SK-N-SH (cell line): ENCODE measurements around the gene ADAMTS16.

Experiments
- CTCF ChIP-seq: fragments of 200-600 bp; sonication (generic); IDR thresholded peaks from 2 replicates; pipeline ENCODE4 v1.6.1; 2017; ENCODE audit warnings: antibody characterized with exemption, mild to moderate bottlenecking, moderate library complexity
- POLR2AphosphoS5 ChIP-seq: IDR thresholded peaks from 2 replicates; pipeline ENCODE4 v1.6.1; 2012; ENCODE audit warnings: low read depth, low read length
- YY1 ChIP-seq: IDR thresholded peaks from 2 replicates; pipeline ENCODE4 v1.4.0; 2012; ENCODE audit warnings: low read depth, mild to moderate bottlenecking
- TF ChIP-seq, protein P1 (sequence below): IDR thresholded peaks from 2 replicates; pipeline ENCODE4 v1.4.0; 2012; ENCODE audit warnings: low read depth
- TF ChIP-seq, protein P2 (sequence below): IDR thresholded peaks from 2 replicates; pipeline ENCODE4 v1.6.1; 2012; ENCODE audit warnings: mild to moderate bottlenecking, low read depth, low read length, moderate library complexity

DNA sequence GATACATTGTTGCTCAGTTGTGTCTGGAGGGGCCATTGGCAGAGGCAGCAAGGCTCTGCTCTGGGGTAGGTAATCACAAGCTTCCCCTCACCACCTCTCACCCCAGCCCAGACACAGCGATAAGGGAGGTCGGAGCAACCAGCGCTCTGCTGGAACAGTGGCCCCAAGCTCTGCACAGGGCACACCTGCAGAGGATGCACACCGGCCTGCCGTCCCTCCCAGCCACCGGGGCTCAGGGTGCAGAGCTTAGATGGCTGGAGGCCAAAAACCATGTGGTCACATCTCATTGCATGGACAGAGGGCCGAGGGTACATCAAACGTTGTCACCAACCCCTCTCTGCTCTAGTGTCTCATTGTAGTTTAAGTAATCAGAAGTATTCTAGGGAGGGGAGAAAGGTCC is 187.0 kb downstream of the ADAMTS16 start:
- TF ChIP-seq CTCF, result no peak
- TF ChIP-seq, protein P1, sequence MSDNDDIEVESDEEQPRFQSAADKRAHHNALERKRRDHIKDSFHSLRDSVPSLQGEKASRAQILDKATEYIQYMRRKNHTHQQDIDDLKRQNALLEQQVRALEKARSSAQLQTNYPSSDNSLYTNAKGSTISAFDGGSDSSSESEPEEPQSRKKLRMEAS, result no peak
- TF ChIP-seq YY1, result no peak
- TF ChIP-seq POLR2AphosphoS5, result no peak
- TF ChIP-seq, protein P2, sequence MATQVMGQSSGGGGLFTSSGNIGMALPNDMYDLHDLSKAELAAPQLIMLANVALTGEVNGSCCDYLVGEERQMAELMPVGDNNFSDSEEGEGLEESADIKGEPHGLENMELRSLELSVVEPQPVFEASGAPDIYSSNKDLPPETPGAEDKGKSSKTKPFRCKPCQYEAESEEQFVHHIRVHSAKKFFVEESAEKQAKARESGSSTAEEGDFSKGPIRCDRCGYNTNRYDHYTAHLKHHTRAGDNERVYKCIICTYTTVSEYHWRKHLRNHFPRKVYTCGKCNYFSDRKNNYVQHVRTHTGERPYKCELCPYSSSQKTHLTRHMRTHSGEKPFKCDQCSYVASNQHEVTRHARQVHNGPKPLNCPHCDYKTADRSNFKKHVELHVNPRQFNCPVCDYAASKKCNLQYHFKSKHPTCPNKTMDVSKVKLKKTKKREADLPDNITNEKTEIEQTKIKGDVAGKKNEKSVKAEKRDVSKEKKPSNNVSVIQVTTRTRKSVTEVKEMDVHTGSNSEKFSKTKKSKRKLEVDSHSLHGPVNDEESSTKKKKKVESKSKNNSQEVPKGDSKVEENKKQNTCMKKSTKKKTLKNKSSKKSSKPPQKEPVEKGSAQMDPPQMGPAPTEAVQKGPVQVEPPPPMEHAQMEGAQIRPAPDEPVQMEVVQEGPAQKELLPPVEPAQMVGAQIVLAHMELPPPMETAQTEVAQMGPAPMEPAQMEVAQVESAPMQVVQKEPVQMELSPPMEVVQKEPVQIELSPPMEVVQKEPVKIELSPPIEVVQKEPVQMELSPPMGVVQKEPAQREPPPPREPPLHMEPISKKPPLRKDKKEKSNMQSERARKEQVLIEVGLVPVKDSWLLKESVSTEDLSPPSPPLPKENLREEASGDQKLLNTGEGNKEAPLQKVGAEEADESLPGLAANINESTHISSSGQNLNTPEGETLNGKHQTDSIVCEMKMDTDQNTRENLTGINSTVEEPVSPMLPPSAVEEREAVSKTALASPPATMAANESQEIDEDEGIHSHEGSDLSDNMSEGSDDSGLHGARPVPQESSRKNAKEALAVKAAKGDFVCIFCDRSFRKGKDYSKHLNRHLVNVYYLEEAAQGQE, result no peak
